GM21529 (cell line): Measurements from ENCODE around the gene B4GALT2.

Experiments
- ATAC-seq: cut with Tn5 transposase; IDR thresholded peaks from one replicate; pipeline ENCODE4 v1.9.1; 2021; ENCODE audit not compliant: unreplicated experiment

B4GALT2 gene

DNA sequence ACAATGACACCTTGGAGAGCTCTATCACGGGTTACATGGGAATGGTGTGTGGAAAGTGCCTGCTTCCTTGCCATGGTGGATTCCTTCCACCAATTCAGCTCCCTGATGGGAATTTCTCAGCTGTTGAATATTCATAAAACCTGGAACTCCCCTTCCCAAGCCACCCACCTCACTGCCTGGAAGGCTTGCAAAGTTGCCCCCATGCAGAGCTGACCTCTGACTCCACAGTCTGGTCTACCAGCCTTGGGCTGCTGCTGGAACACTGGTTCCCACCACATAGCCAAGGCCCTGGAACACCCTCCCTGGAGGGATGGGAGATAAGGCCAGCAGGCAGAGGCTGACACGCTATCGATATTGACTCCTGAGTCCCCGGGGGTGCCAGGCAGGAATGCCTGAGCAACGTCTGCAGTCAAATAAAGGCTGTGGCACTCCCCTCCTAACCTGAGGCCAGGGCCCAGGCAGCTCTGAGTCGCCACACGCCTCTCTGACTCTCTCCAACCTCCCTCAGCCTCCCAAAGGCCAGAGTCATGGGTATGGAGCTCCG lies 21.2 kb downstream of the B4GALT2 start:
- ATAC-seq: no peak

- no peak for ATAC-seq
These were observed 23.2 kb downstream of the B4GALT2 start for GRCh38 chr1:44002165-44002564.

GRCh38 chr1:44002606-44003157 lies 23.7 kb downstream of the B4GALT2 start:
- no peak for ATAC-seq

DNA sequence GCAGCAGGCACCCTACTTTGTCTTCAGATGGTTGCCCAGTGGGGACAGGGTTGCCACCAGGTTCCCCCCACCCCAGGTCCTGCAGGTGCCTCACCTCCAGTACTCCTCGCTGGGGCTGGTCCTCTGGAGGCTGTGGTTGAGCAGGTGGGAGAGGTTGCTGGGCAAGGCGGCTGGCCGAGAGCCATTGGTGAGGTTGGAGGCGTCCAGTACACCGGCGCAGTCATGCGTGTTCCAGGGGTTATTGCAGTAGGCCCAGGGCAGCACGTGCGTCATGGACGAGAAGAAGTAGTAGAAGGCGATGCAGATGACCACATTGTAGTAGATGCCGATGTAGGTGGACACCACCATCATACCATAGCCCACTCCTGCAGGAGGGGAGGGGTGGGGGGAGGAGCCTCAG lies 29.2 kb downstream of the B4GALT2 start:
- ATAC-seq: no peak

GRCh38 chr1:44010935-44011471 lies 32.0 kb downstream of the B4GALT2 start:
- ATAC-seq: no peak

- no peak for ATAC-seq
These were observed 33.4 kb downstream of the B4GALT2 start for GRCh38 chr1:44012404-44012803.

GRCh38 chr1:44012941-44013609 lies 34.1 kb downstream of the B4GALT2 start:
- ATAC-seq: no peak

- no peak for ATAC-seq
These were observed 34.9 kb downstream of the B4GALT2 start for GRCh38 chr1:44013949-44014348.

DNA sequence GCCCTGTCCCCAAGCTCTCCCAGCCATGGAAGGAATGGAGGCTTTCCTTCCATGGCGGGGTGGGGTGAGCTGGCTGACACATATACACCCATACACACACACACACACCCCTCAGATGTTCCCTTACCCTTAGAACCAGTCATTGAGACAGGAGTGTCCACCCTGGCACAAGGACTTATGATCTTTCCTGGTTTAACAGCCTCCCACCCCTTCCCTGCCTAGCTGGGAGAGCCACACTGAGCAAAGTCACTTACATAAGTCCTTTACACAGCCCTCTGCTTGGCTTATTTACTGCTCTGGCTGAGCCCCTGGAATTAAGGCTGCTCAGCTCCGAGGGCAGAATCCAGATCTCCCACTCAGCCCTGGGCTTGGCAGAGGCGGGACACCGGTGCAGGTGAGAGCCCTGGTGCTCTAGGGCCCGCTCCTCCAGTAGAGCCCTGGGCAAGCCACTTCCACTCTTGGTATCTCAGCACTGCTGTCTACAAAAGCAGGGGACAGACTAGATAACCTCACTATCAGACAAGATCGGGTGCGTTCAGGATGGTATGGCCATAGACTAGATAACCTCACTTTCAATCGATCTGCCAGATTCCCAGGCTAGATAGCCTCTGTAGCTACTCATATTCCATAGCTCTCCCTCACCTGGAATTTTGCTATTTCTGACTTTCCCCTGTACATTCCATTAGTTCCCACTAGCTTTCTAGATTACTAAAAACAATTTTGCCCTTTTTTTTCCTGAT lies 35.5 kb downstream of the B4GALT2 start:
- ATAC-seq: no peak

- ATAC-seq: no peak
These were observed 36.2 kb downstream of the B4GALT2 start for GRCh38 chr1:44015206-44015605.

DNA sequence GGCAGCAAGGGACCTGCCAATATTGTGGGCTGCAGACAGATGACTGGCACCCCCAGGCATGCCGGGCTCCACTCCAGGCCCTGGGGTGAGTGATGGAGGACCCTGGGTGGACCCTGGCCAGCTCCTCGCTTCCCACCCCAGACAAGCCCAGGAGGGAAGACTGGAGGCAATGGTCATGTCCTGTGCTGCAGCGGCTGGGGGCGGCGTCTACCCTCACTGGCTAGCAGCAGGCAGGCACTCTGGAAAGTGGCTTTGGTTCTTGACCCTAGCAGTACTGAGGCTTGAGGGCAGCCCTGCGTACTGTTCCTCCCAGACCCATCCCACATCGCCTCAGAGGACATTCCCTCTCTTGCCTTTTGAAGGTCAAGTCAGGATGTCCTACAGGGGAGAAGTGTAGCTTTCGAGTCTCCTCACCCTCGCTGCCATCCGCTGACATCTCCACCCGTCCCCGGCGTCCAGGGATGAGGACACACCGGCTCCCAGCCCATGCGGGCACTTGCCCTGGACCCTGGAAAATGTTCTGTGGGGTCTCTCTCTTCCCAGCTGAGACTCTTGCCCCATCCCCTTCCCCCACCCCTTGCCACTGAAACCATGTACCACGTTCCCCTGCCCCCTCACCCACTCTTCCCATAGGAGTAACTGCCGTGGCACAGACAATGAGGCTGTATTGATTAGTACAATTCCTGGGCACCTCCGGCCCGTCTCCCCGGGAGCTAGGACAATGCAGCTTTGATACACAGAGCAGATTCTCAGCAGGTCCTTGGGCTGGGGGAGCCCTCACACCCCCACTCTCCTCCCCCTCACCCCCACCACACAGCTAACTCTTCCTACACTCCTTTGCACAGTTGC lies 37.3 kb downstream of the B4GALT2 start:
- no peak for ATAC-seq

- ATAC-seq: no peak
These were observed 37.9 kb downstream of the B4GALT2 start for GRCh38 chr1:44016890-44017400.

- ATAC-seq: no peak
These were observed 40.5 kb downstream of the B4GALT2 start for GRCh38 chr1:44019466-44019948.

GRCh38 chr1:44020464-44020863 lies 41.5 kb downstream of the B4GALT2 start:
- ATAC-seq: no peak

DNA sequence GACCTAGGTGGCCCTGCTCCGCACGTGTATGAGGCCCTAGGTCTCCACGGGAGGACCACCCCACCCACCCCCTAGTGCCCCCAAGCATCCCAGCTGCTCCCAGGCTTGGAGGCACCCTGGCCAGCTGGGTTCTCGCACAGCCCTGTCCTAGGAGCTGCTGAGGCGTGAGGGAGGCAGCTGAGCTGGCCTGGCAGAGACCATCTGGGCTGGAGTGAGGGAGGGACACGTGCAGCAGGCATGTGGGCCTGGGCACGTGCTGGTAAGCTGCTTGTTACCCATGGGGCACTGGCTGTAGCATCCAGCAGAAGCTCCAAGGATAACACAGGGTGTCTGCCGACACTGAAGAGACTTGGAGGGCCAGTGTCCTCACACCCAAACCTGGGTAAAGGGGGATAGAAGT lies 42.1 kb downstream of the B4GALT2 start:
- no peak for ATAC-seq

- no peak for ATAC-seq
These were observed 42.7 kb downstream of the B4GALT2 start for GRCh38 chr1:44021581-44022321.

DNA sequence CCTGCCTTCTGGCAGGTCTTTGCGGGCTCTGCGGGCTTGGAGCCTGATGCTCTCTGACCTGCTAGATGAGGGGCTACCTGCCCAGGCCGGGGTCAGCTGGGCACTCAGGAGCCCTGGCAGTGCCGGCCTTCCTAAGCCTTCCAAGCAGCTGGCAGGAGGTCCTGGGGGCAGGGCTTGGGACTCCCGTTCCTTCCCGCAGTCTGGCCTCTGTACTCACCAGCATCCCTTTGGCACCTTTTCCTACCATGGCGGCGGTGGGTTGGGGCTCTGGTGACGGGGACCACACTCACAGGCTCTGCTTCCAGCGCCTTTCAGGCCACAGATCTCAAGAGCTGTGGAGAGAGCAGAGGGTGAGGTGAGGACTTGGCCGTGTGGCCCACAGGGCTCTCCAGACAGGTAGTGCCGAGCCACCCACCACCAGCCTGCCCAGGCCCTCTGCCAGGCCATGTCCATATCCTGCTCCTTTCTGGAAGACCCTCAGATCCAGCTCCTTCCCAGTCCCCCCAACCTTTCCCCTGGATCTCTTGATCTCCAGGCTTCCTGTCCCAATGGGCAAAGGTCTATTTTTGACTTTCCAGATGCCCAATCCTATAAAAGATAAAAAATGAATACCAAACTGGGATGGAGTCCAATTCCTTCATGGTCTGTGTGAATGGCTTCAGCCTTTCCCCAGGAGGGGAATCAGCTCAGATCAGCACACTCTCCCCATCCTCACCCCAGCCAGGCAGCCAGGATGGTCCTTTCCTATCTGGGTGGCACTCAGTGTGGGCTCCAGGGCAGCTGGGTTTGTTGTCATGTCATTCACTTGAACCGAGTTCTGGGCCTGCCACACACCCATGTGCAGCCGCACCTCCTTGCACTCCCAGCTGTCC lies 45.3 kb downstream of the B4GALT2 start:
- ATAC-seq: no peak

- no peak for ATAC-seq
These were observed 46.0 kb downstream of the B4GALT2 start for GRCh38 chr1:44024903-44025525.
